Glomerular visceral epithelial cell (primary cell): Measurements from ENCODE around the gene FCHSD1.
A peak's percentile ranks its signal among the peaks of the same experiment; 100 is the strongest.

ENCODE experiments used
- DNase-seq: peaks from one replicate; pipeline ENCODE4 v3.0.0-alpha.2; 2016; ENCODE audit errors: extremely low spot score

The FCHSD1 gene

DNA sequence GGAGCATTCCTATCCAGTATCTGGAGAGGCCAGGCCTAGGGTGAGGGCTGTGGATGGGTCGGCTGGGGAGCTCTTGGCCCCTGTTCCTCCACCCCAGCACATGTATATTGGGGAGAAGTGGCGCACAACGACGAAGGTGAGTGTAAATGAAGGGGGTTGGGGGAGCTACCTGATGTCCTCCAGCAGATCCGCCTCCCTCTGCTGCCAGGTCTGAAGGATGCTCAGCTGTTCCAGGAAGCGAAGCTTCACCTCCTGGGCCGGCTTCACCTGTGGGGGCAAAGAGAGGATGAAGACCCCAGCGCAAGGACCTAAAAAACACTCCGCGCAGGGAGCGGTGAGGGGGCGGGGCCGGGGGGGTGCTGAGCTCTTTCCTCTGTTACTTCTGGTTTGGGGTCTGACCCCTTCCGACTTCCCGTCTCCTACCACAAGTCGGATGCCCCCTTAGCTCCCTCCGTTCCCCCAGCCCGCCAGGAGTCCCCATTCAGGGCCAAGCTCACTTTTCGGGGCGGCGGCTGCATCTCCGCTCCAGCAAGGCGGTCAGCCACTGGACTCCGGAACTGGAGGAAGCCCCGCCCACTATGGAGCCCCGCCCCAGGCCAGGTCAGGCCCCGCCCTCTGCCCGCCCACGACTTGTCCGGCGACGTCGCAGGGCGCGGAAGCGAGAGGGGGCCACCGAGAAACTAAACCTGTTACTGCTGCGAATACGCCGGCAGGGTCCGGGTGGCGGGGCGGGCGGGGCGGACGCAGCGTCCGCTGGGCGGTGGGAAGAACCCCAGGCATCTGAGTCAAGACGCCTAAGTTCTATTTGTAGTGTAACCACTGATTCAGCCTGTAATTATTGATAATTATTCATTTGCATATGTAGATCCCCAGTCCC lies at the start of gene FCHSD1:
Gene FCHSD1, minus strand, starts transcription at position 568 of the 877 bp plus-strand sequence. Its CDS starts 50 bp downstream, at position 518.
- peak; percentile 87 for DNase-seq

GRCh38 chr5:141697586-141697985 lies 46.4 kb upstream of the FCHSD1 start:
- DNase-seq: no peak

- DNase-seq: no peak
These were observed 45.2 kb upstream of the FCHSD1 start for GRCh38 chr5:141696431-141696830.

GRCh38 chr5:141695627-141696215 lies 44.5 kb upstream of the FCHSD1 start:
- peak; percentile 87 for DNase-seq

- no peak for DNase-seq
These were observed 43.3 kb upstream of the FCHSD1 start for GRCh38 chr5:141694479-141694878.

DNA sequence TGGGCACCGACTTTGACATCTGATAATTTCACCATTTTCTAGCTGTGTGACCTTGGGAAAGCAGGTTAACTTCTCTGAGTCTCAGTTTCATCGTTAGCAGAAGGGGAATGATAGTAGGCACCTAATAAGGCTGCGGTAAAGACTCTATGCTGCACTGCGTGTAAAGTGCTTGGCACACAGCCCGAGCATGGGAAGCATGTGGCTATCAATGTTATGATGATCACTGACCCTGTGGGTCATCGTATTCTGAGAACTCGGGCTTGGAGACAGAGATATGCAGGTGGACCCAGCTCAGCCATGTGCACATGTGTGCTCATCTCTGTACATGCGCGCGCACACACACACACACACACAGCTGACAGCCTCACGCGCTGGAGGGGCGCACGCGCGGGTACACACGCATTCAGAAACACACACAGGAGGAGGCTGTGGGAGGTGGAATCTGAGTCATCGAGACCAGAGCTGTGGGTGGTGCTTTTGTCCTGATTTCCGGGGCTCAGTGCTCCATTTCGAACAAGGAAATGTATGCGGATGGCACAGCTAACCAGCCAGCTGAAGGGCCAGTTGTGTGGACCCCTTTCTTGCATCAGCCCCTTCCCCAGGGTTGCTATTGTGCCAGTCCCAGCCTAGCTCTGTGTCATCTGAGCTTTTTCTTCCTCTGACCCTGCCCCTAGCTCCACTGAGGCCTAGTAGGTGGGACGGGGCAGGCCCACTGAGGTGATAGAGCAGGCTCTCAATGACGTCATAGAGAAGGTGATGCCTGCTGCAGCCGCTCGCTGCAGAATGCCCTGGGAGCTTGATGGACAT lies 41.9 kb upstream of the FCHSD1 start:
- DNase-seq: peak; percentile 62

GRCh38 chr5:141692533-141692888 lies 41.3 kb upstream of the FCHSD1 start:
- no peak for DNase-seq

GRCh38 chr5:141691867-141692532 lies 40.8 kb upstream of the FCHSD1 start:
- peak; percentile 86 for DNase-seq

DNA sequence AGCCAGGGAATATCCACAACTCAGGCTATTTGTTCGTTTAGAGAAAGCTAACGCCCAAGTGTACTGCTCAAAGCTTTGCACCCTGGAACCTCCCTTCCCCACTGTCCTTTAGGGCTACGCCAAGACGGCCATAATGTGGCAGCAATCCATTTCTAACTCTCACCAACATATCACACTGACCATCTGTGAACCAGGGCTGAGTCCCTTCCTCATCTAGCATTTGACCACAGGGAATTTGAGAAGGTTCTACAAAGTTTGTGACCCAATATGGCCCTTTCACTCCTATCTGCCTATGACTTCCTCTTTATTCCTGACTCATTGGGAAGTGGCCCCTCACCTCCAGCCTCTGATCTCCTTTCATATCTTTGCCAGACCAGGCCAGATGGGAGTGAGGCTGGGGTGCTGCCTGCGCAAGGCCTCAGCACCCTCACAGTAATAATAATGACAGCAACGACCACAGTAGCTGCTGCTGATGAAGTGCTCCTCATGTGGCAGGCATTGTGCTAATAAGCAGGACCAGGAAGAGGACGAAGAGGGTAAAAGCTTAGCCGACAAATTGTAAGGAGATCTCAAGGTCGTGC lies 40.2 kb upstream of the FCHSD1 start:
- no peak for DNase-seq

GRCh38 chr5:141686648-141687416 lies 35.6 kb upstream of the FCHSD1 start:
- DNase-seq: no peak

- no peak for DNase-seq
These were observed 34.4 kb upstream of the FCHSD1 start for GRCh38 chr5:141685591-141685990.

GRCh38 chr5:141683596-141684141 lies 32.5 kb upstream of the FCHSD1 start:
- DNase-seq: no peak

GRCh38 chr5:141681695-141682641 lies 30.8 kb upstream of the FCHSD1 start, which contains the start of gene ARAP3:
ARAP3 (minus strand) TSS chr5:141682230; CDS start chr5:141680486, 1,744 bp downstream.
- peak; percentile 79 for DNase-seq

DNA sequence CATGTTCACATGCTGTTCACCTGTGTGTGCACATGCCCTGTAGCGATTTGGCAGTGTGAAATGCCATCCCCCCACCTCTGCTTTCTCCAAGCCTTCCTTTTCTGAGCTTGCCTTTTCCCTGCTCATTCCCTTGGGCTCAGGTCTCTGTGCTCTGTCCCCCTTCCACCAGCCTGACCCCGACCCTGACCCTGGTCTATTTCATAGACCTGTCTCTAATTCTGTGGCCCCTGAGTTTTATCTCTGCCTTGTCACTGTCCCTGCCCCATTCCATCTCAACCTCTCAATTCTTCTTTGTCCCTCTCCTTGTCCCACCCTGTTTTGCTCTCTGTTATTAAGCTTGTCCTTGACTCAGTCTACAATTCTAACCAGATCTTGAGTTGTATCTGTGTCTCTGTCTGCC lies 30.1 kb upstream of the FCHSD1 start:
- DNase-seq: no peak

DNA sequence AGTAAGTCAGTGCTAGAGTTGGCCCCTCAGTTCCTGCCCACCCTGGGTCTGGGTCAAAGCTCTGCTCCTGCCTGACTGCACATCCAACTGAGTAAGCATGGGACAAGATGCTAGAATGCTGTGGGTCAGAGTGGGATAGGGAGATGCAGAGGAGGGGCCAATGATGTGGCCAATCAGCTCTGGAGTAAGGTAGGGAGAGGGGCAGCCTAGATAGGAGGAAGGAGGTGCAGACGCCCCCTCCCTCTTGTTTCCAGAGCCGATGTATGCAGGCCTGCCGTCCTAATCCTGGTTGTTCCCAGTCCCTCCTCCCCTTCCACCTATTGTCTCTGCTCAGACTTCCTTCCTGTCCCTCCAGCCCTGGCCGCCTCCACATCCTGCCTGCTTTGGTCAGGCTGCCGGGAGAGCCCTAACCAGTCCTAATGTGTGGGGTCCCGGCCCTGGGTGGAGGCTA lies 29.6 kb upstream of the FCHSD1 start:
- peak; percentile 48 for DNase-seq

DNA sequence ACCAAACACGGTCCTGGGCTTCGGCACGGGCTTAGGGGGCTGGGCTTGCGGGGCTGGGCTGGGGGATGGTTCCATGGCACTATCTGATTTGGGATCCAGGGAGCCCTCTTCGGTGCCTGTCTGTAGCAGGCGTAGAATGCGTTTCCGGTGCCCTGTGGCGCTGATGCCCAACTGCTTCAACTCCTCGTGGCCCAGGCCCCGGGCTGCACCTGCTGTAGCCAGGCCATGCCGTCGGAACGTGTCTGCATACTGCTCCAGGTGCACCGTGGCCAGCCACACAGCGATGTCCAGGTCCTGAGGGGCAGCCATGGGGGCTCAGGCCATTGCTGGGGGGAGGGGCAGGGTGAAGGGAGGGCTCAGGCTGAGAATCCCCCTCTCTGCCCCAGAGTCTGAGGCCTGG lies 29.0 kb upstream of the FCHSD1 start:
- DNase-seq: no peak

DNA sequence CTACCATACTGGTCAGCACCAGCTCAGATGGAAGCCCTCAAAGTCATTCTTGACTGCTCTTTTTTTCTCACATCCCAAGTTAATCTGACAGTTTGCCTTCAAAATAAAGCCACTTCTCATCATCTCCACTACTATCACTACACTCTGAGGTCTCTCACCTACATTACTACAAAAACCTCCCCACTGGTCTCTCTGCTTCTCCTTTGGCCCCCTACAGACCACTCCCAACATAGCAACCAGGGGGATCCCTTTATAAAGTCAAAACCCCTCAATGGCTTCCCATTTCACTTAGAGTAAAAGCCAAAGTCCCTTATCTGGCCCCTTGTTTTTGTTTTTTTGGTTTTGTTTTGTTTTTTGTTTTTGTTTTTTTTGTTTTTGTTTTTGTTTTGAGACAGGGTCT lies 26.2 kb upstream of the FCHSD1 start:
- no peak for DNase-seq

DNA sequence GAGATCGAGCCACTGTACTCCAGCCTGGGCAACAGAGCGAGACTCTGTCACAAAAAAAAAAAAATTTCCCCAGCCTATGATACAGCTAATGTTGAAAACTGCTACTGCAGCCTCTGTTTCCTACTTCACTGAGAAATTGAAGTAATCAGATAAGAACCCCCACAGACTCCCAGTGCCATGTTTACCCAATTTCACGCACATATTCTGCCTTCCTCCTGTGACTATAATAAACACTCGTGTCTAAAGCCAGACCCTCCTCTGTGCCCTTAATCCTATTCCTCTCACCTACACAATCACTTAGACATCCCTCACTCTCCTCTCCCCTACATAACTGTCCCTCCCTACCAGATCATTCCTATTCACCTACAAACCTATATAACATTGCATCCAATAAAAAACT lies 24.5 kb upstream of the FCHSD1 start:
- DNase-seq: no peak

DNA sequence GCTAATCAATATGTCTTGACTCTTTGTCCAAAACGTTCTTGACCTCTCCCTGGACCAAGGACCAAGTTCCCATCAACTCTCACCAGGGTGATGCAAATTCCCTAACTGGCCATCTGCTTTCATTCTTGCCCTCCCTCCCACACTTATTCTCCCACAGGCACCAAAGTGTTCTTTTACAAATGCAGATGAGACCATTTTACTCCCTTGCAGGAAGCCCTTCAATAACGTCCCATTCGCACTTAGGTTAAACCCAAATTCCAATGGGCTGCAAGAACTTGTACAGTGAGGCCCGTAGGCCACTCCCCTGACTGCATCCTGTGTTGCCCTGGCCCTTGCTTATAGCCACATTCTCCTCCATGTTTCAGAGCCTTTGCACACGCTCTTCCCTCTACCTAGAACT lies 23.5 kb upstream of the FCHSD1 start:
- DNase-seq: no peak
